HG03575 (cell line): ENCODE measurements around the gene TRAPPC11.
"Not testable (repeated sequence)": the region's sequence is repeated elsewhere in the genome, so short reads cannot be mapped to it uniquely, and the experiment has no call there.

Experiments
- ATAC-seq: cut with Tn5 transposase; IDR thresholded peaks from one replicate; pipeline ENCODE4 v1.9.1; 2021; ENCODE audit not compliant: unreplicated experiment, insufficient number of reproducible peaks, low FRiP score; ENCODE audit errors: extremely low read depth

Gene TRAPPC11

DNA sequence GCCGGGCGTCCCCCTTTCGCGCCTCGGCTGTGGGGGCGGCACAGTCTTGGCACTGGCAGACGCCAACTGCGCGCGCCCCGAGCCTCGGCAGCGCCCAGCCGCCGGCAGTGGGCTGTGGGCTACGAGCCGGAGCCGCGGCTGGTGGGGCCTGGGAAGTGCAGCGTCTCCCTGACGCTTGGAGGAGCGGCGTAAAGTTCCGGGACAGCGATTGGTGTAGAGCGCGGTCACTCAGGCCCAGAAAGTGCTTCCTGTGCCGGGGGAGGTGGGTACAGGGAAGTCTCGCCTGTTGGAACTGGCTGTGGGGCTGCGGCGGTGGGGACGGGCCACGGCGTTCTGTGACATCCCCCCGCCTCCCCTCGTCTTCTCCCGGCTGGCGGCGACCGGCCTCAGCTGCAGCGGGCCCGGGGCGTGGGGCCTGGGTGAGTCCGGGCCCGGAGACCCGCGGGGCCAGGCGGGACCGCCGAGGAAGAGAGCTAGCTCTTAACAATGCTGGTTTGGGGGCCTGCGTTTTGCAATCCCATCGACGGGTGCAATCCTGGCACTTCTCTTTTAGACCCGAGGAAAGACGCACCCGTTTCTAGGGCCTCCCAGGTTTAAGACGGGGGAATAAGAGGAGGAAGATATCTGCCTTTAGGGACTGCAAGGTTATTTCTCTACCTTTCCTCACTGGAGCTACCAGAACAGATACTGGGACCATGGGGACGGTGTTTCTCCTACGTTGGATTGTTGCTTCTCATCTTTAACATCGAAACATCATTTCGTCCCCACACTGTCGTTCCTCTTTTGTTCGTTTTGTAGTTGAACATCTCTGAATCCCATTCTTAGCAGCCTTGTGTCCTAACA lies at the start of gene TRAPPC11, which contains the start of gene RWDD4:
Gene TRAPPC11, plus strand, starts transcription at position 265 of the 843 bp plus-strand sequence. CDS start 4,575 bp downstream, outside the sequence.
Gene RWDD4, minus strand, starts transcription at position 157 of the 843 bp plus-strand sequence. CDS start 233 bp downstream, outside the sequence.
- peak; percentile 92 for ATAC-seq

- no peak for ATAC-seq
Observed at GRCh38 chr4:183610033-183610432, 49.1 kb upstream of the TRAPPC11 start.

DNA sequence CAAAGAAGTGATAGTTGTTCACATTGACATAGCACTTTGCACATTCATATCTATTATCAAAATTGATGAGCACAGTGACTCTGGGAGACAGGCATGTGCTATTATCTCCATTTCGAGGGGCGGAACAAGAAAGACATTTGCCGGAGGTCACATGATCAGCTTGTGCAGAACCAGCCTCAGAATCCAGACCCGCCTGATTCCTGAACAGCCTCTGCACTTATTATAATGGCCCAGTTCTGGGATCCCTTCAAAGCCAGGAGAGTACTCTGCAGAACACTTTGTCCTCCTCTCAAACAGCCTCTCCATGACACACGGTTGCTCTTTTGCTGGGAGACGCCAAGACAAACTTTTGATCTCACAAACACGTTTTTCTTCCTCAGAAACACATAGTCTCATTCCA lies 48.5 kb upstream of the TRAPPC11 start:
- ATAC-seq, result no peak

DNA sequence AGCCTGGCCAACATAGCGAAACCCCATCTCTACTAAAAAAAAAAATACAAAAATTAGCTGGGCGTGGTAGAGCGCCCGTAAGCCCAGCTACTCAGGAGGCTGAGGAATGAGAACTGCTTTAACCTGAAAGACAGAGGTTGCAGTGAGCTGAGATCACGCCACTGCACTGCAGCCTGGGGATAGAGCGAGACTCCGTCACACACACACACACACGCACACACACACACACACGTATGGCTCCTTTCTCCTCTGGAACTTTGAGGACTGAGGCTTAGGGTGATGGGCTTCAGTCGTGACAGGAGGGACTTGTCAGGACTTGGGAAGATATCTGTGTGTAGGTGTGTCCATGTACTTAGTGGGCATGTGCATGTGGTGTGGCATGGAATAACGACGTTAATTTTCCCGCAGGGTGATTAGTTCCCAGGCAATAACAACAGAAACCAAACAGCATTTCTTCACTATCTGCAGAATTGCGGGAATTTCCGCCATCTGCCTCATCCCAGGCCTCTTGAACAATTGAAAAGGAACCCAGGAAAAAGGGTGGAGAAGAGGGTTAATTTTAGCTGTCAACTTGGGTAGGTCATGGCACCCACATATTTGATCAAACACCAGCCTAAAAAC lies 47.8 kb upstream of the TRAPPC11 start:
- ATAC-seq, result no peak

- no peak for ATAC-seq
Observed at GRCh38 chr4:183612329-183613250, 46.5 kb upstream of the TRAPPC11 start.

GRCh38 chr4:183617075-183617474 lies 42.0 kb upstream of the TRAPPC11 start:
- no peak for ATAC-seq

DNA sequence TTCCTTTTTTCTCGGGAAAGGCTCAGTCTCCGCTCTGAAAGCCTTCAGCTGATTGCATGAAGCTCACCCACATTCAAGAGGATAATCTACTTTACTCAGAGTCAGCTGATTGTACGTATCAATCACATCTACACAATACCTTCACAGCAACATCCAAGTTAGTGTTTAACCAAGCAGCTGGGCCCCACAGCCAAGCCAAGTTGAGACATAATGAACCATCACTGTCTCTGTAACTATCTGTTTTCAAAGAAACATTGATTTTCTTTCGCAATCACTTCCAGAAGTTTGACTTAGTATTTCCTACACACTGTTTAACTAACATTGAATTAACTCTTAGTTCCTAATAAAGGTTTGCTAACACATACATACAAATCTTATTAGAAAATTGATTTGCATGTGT lies 40.4 kb upstream of the TRAPPC11 start:
- no peak for ATAC-seq

DNA sequence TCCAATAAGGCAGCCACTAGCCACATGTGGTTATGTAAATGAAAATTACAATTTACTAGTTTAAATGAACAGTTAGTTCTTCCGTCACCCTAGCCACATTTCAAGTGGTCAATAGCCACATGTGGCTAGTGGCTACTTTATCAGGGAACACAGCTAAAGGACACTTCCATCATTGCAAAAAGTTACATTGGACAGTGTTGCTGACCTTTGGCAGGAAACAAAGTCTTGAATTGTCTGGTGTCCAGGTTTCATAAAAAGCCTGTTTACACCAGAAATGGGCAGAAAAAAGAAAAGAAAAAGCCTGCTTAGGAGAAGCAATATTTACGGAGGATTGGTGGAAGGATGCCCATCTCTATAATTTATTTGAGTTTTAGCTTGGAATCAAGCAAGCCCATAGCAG lies 38.7 kb upstream of the TRAPPC11 start:
- no peak for ATAC-seq

GRCh38 chr4:183621875-183622274 lies 37.2 kb upstream of the TRAPPC11 start:
- no peak for ATAC-seq

DNA sequence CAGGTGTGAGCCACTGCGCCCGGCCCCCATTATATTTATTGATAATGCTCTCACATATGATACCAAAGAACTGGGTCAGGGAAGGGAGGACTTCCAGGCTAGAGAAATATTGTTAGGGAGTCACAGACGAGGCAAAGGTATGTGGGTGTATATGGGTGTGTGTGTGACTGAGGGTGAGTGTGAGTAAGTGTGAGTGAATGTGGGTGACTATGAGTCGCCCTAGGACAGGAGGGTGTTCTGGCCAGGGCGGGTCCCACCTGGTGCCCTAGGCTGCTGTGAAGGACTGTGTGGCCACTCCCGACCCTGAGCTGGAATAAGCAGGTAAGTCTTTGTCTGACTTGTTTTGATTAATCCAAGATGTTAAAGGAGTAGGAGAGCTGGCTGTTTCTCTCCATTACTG lies 34.5 kb upstream of the TRAPPC11 start:
- no peak for ATAC-seq

GRCh38 chr4:183626168-183626567 lies 32.9 kb upstream of the TRAPPC11 start:
- no peak for ATAC-seq

DNA sequence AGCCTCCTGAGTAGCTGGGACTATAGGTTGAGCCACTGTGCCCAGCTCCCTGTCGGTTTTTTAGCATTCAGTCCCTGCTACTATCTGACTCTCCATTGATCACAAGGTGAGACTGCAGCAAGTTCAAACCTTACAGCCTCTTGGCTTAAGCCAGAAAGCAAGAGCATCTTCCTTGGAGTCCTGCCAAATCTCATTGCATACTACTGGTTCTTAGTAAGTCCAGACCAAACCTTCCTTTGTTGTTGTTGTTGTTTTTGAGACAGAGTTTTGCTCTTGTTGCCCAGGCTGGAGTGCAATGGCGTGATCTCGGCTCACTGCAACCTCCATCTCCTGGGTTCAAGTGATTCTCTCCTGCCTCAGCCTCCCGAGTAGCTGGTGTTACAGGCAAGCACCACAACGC lies 31.8 kb upstream of the TRAPPC11 start:
- not testable (repeated sequence) for ATAC-seq

GRCh38 chr4:183627979-183628588 lies 31.0 kb upstream of the TRAPPC11 start:
- ATAC-seq, result no peak

DNA sequence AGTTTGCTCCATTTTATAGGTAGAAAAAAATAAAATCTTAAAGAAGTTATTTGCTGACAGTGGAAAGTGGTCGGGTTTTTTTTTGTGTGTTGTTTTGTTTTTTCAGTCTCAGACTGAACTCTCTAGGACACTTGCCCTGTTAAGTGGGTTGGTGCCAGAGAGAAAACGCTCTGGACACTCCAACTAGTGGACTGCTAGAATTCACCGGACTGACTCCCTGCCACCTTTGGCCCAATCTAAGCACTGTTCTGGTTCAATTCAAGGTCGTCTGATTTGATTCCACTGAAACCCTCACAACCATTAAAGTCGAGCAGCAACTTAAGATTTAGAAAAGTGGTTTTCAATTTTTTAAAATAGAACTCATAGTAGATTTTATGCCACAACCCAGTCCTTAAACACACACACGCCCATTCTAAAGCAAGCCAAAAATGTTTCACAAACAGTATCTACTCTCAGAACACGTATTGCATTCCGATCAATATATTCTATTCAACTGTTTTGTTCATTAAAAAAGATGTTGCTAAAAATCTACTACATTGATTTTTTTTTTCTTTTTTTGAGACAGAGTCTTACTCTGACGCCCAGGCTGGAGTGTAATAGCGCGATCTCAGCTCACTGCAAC lies 27.4 kb upstream of the TRAPPC11 start:
- ATAC-seq, result no peak

GRCh38 chr4:183632689-183633088 lies 26.4 kb upstream of the TRAPPC11 start:
- ATAC-seq, result no peak

DNA sequence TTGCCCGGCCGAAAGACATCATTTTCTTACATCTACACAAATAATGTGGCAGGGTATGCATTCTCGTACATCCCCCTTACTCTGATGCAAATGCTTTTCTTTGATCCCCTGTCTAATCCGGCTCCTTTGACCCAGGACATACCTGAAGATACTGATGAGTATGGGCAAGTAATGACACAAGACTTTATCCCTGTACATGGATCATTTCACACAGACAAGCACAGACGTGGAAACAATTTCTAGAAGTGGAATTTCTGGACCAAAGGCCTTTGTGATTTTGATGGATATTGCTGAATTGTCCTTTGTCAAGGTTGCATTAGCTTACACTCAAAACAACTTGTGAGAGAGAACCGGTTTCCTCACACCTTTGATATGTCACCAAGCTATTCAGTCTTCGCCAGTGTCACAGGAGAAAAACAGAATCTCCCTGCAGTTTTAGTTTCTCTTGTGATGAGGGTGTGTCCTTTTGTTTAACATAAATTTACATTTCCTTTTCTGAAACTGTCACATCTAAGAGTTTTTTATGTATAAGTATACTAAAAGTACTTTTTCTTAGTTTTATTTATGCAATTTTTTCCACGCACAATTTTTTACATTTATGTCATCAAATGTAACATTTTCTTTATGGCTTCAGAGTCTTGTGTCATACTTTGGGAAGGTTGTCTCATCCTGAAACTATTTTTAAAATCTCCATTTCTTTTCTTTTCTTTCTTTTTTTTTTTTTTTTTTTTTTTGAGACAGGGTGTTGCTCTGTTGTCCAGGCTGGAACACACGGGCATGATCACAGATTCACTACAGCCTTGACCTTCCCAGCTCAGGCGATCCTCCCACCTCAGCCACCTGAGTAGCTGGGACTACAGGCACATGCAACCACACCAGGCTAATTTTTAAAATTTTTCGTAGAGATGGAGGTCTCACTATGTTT lies 25.4 kb upstream of the TRAPPC11 start:
- ATAC-seq, result no peak

DNA sequence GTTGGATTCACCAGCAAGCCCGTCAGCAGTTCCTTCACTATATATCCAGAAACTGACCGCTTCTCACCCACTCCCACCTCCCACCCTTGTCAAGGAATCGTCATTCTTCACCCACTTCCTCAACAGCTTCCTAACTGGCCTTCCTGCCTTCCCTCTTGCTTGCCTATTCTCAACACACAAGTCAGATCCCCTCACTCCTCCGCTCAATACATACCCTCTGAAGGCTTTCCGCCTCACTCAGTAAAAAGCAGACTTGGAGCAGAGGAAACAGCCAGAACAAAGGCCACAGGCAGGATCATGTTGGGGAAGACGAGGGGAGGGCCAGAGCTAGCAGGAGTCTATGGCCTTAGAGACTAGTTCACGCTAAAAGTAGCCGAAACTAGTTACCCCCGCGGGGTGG lies 23.8 kb upstream of the TRAPPC11 start:
- ATAC-seq, result no peak

- ATAC-seq, result no peak
Observed at GRCh38 chr4:183635741-183636140, 23.4 kb upstream of the TRAPPC11 start.
